Spleen (tissue), 11 donors: Measurements from ENCODE around the gene PRR14. TPM values are rescaled to one million over a fixed set of nuclear protein-coding genes. Genes with fewer than 3 reads are reported as not detected.

Experiments used
- DNase-seq: peaks from one replicate; pipeline ENCODE4 v3.0.0-alpha.2; 2020
- H3K27ac ChIP-seq, 8 donors: fragments of 200-600 bp; sonication (generic) in 7 of 8; 1 replicate in 4 of 8; 2 replicates in 4 of 8; pipeline versions ENCODE4 v1.5.0 to v1.8.0; 2016 to 2021; ENCODE audit warnings: inconsistent platforms in 4 of 8, mild to moderate bottlenecking in 4 of 8, moderate library complexity in 1 of 8
- H3K27me3 ChIP-seq, 7 donors: fragments of 200-600 bp; sonication (generic) in 6 of 7; replicated peaks in 1 of 7; 1 replicate in 4 of 7; 2 replicates in 3 of 7; pipeline versions ENCODE4 v1.5.0 to v1.8.0; 2016 to 2021; ENCODE audit warnings: inconsistent platforms in 3 of 7, mild to moderate bottlenecking in 1 of 7
- H3K36me3 ChIP-seq, 6 donors: fragments of 200-600 bp; sonication (generic) in 5 of 6; 1 replicate in 4 of 6; 2 replicates in 2 of 6; pipeline versions ENCODE4 v1.5.0 to v1.8.0; 2016 to 2021; ENCODE audit warnings: inconsistent platforms in 2 of 6
- H3K4me1 ChIP-seq, 6 donors: fragments of 200-600 bp; sonication (generic) in 5 of 6; 1 replicate in 3 of 6; 2 replicates in 3 of 6; pipeline versions ENCODE4 v1.5.0 to v1.8.0; 2016 to 2021; ENCODE audit warnings: inconsistent platforms in 3 of 6
- H3K4me3 ChIP-seq, 8 donors: fragments of 200-600 bp; sonication (generic) in 7 of 8; 1 replicate in 4 of 8; 2 replicates in 4 of 8; pipeline versions ENCODE4 v1.5.0 to v1.8.0; 2016 to 2021; ENCODE audit warnings: inconsistent platforms in 4 of 8, mild to moderate bottlenecking in 4 of 8, moderate library complexity in 2 of 8
- H3K9me3 ChIP-seq, 8 donors: fragments of 200-600 bp; sonication (generic) in 7 of 8; 1 replicate in 4 of 8; 2 replicates in 4 of 8; pipeline versions ENCODE4 v1.5.0 to v1.8.0; 2016 to 2021; ENCODE audit warnings: inconsistent platforms in 4 of 8
- CTCF ChIP-seq, 11 experiments: fragments of 200-600 bp in 7 of 11; fragments of 450-650 bp in 4 of 11; sonication (generic) in 4 of 11; IDR thresholded peaks in 8 of 11; conservative IDR thresholded peaks in 3 of 11; 1 replicate in 7 of 11; 2 replicates in 4 of 11; pipeline versions ENCODE4 v1.4.0 to v1.8.0; 2016 to 2021; ENCODE audit warnings: antibody characterized with exemption in 11 of 11, inconsistent platforms in 4 of 11, mild to moderate bottlenecking in 1 of 11
- POLR2A ChIP-seq, 3 donors: fragments of 450-650 bp; IDR thresholded peaks; one replicate each; pipeline ENCODE4 v1.5.1; 2017; ENCODE audit warnings: antibody characterized with exemption in 3 of 3, mild to moderate bottlenecking in 1 of 3
- POLR2AphosphoS5 ChIP-seq, 3 donors: sonication (generic); formaldehyde crosslinking; IDR thresholded peaks; one replicate each; pipeline ENCODE4 v1.5.1; 2017; ENCODE audit warnings: antibody characterized with exemption in 3 of 3
- WGBS, 5 donors: extraction: QIAGEN DNeasy Blood & Tissue Kit in 3 of 5; methylation state at CpG; one replicate each; pipeline versions ENCODE4 v1.1.5 to v1.1.7; 2013 to 2018; 5-methylcytosine and 5-hydroxymethylcytosine counted together
- intact Hi-C: fragments of 100-400 bp; cut with DNase I; formaldehyde crosslinking; loops from one replicate; pipeline ENCODE4 v1.15.0; 2023; ENCODE audit warnings: low total_unique reads
- polyA plus RNA-seq, 3 donors: library from polyadenylated mRNA; stranded (reverse); fragments of 200-250 nt; gene quantifications; one replicate each; pipeline ENCODE4 v1.2.1, GENCODE V29; 2013
- total RNA-seq, 7 donors: library from RNA; depleted of rRNA in 3 of 7; stranded (reverse); fragments of >200 nt in 3 of 7; fragmentation: NEBNext Ultra II Directional in 4 of 7; extraction: Animal tissue kit (Norgen Biotek cat#: 25700) in 4 of 7; gene quantifications; one replicate each; pipeline versions ENCODE4 v1.1.0 to v1.2.1, GENCODE V29; 2016 to 2021
- donor health status: healthy with polysubstance abuse.
- donor health status: DM: no; HTN: no; CAD: no; lungs with moderate emphysema.
- donor health status: DM: no; HTN: no; CAD: no.
- donor health status: Bipolar disorder and iron deficiency.
- donor health status: healthy.
- donor health status: DM: no; HTN: no; CAD: no.
- donor health status: DM: yes; HTN: yes; CAD: no.

Gene PRR14
- total and polyA plus RNA-seq, 10 donors: 51.2 to 178 (median 67.3) TPM

- intact Hi-C loops: no loop called here
- TF ChIP-seq CTCF (IDR thresholded peaks at IDR 0.05 in 8 of 11, conservative IDR thresholded peaks at IDR 0.05 in 3 of 11): no peak
- TF ChIP-seq POLR2AphosphoS5 (IDR thresholded peaks at IDR 0.05): no peak
- TF ChIP-seq POLR2A (IDR thresholded peaks at IDR 0.05): no peak
- Histone ChIP-seq H3K36me3 (no peaks in the 10 kb centered on the region), H3K9me3 (no peaks in the 10 kb centered on the region), H3K27me3 (no peaks in the 10 kb centered on the region), H3K4me3 (no peak overlapping the region), H3K27ac (no peak overlapping the region), H3K4me1 (peaks cover 0 to 12% (median 8%) of the 10 kb centered on the region in 6 donors)
- WGBS, 5 donors: 77 to 80% (median 78%) methylated on average over 6 of the region's 6 CpGs
- no peak for DNase-seq
Measured at GRCh38 chr16:30645727-30646126, 5.0 kb upstream of the PRR14 start.

- peaks cover 0 to 4% (median under 1%) of the 10 kb centered on the region in 6 donors for H3K36me3 ChIP-seq
- no peak overlapping the region for H3K27ac ChIP-seq
- H3K9me3 ChIP-seq: no peaks in the 10 kb centered on the region
- no peaks in the 10 kb centered on the region for H3K27me3 ChIP-seq
- H3K4me1 ChIP-seq: peaks cover 7 to 25% (median 15%) of the 10 kb centered on the region in 6 donors
- TF ChIP-seq POLR2A (IDR thresholded peaks at IDR 0.05) (no peak), POLR2AphosphoS5 (IDR thresholded peaks at IDR 0.05) (no peak), CTCF (IDR thresholded peaks at IDR 0.05 in 8 of 11, conservative IDR thresholded peaks at IDR 0.05 in 3 of 11) (no peak)
- H3K4me3 ChIP-seq: no peak overlapping the region
- DNase-seq: no peak
- intact Hi-C loops: no loop called here
- WGBS, 5 donors: 74 to 94% (median 83%) methylated on average over 1 of the region's 1 CpG
Measured at GRCh38 chr16:30647274-30647571, 3.5 kb upstream of the PRR14 start.

- H3K27ac ChIP-seq: peak overlapping the region; percentile 93 to 99 (median 95)
- no peaks in the 10 kb centered on the region for H3K9me3 ChIP-seq
- no peaks in the 10 kb centered on the region for H3K27me3 ChIP-seq
- no peak for TF ChIP-seq CTCF (IDR thresholded peaks at IDR 0.05 in 8 of 11, conservative IDR thresholded peaks at IDR 0.05 in 3 of 11)
- TF ChIP-seq POLR2AphosphoS5 (IDR thresholded peaks at IDR 0.05): no peak
- TF ChIP-seq POLR2A (IDR thresholded peaks at IDR 0.05): no peak
- WGBS, 5 donors: 16 to 34% (median 30%) methylated on average over 18 to 22 of the region's 22 CpGs
- H3K4me1 ChIP-seq: peaks cover 9 to 50% (median 24%) of the 10 kb centered on the region in 6 donors
- H3K36me3 ChIP-seq: peaks cover 0 to 30% (median 26%) of the 10 kb centered on the region in 6 donors
- H3K4me3 ChIP-seq: peak overlapping the region; percentile 10 to 93 (median 86)
- intact Hi-C loops: no loop called here
- peak; percentile 91 for DNase-seq
Measured at GRCh38 chr16:30649725-30650368, 913 bp upstream of the PRR14 start.

GRCh38 chr16:30651124-30652004, 604 bp downstream of the PRR14 start:
- H3K27me3 ChIP-seq: no peaks in the 10 kb centered on the region
- H3K36me3 ChIP-seq: peaks cover 0 to 45% (median 41%) of the 10 kb centered on the region in 6 donors
- peaks cover 9 to 56% (median 27%) of the 10 kb centered on the region in 6 donors for H3K4me1 ChIP-seq
- peak; percentile 95 for DNase-seq
- TF ChIP-seq POLR2AphosphoS5 (IDR thresholded peaks at IDR 0.05) (peak; percentile 26 to 77 (median 49)), POLR2A (IDR thresholded peaks at IDR 0.05) (no peak), CTCF (IDR thresholded peaks at IDR 0.05 in 8 of 11, conservative IDR thresholded peaks at IDR 0.05 in 3 of 11) (peak in 10 of 11 experiments; percentile 29 to 90 (median 74))
- intact Hi-C loops: no loop called here
- H3K27ac ChIP-seq: peak overlapping the region; percentile 93 to 99 (median 95)
- peak overlapping the region; percentile 80 to 93 (median 89) for H3K4me3 ChIP-seq
- no peaks in the 10 kb centered on the region for H3K9me3 ChIP-seq
- WGBS, 5 donors: 0 to 3% (median 2%) methylated on average over 33 to 71 of the region's 71 CpGs
